Neural cell (in vitro differentiated cells): ENCODE data around the gene CRPPA. TPM values are rescaled to one million over a fixed set of nuclear protein-coding genes. Genes with fewer than 3 reads are reported as not detected.
A peak's percentile ranks its signal among the peaks of the same experiment; 100 is the strongest.

Experiments
- H2AFZ ChIP-seq: fragments of 200-600, 300-800 bp; sonication (generic), shearing (Covaris generic); 2 replicates; pipeline ENCODE4 v1.6.0; 2014; ENCODE audit warnings: low read depth, mild to moderate bottlenecking, antibody characterized with exemption, low read length, moderate library complexity
- H3F3A ChIP-seq: fragments of 200-600 bp; shearing (Covaris generic); 2 replicates; pipeline ENCODE4 v1.6.1; 2016; ENCODE audit warnings: mild to moderate bottlenecking, moderate library complexity, mixed read lengths, antibody characterized with exemption, low read length; ENCODE audit not compliant: insufficient read depth, poor library complexity, severe bottlenecking
- H3K27ac ChIP-seq: fragments of 200-600, 300-800 bp; sonication (generic), shearing (Covaris generic); 2 replicates; pipeline ENCODE4 v1.5.1; 2014; ENCODE audit warnings: mild to moderate bottlenecking, low read length, moderate library complexity
- H3K27me3 ChIP-seq: fragments of 300-800, 200-600 bp; sonication (generic), shearing (Covaris generic); 2 replicates; pipeline ENCODE4 v1.6.0; 2014; ENCODE audit warnings: mild to moderate bottlenecking, low read depth, low read length, moderate library complexity; ENCODE audit not compliant: insufficient read depth
- H3K36me3 ChIP-seq: fragments of 300-800, 200-600 bp; sonication (generic), shearing (Covaris generic); 2 replicates; pipeline ENCODE4 v1.5.1; 2014; ENCODE audit warnings: mild to moderate bottlenecking, antibody characterized with exemption, low read length, moderate library complexity; ENCODE audit not compliant: insufficient read depth
- H3K4me2 ChIP-seq: fragments of 300-800, 200-600 bp; sonication (generic), shearing (Covaris generic); 2 replicates; pipeline ENCODE4 v1.6.0; 2014; ENCODE audit warnings: mild to moderate bottlenecking, low read length
- H3K4me3 ChIP-seq: fragments of 300-800, 200-600 bp; sonication (generic), shearing (Covaris generic); 2 replicates; pipeline ENCODE4 v1.5.1; 2014; ENCODE audit warnings: mild to moderate bottlenecking, low read length, moderate library complexity
- H3K79me2 ChIP-seq: fragments of 200-600 bp; shearing (Covaris generic); replicated peaks from 2 replicates; pipeline ENCODE4 v1.6.0; 2014; ENCODE audit warnings: mild to moderate bottlenecking, low read length, moderate library complexity; ENCODE audit not compliant: insufficient read depth
- H3K9ac ChIP-seq: fragments of 300-800, 200-600 bp; sonication (generic), shearing (Covaris generic); 2 replicates; pipeline ENCODE4 v1.6.1; 2016; ENCODE audit warnings: mild to moderate bottlenecking, low read length, mixed read lengths
- H3K9me2 ChIP-seq: fragments of 200-600 bp; shearing (Covaris generic); 2 replicates; pipeline ENCODE4 v1.6.1; 2016; ENCODE audit warnings: mild to moderate bottlenecking, low read length, mixed read lengths; ENCODE audit not compliant: insufficient read depth
- H3K9me3 ChIP-seq: fragments of 200-600, 300-800 bp; sonication (generic), shearing (Covaris generic); 2 replicates; pipeline ENCODE4 v1.6.1; 2016; ENCODE audit warnings: mild to moderate bottlenecking, mixed run types, low read length, moderate library complexity, mixed read lengths
- H4K20me1 ChIP-seq: fragments of 200-600 bp; shearing (Covaris generic); 2 replicates; pipeline ENCODE4 v1.6.1; 2016; ENCODE audit warnings: mild to moderate bottlenecking, mixed run types; ENCODE audit not compliant: insufficient read depth
- CTCF ChIP-seq: fragments of 450-650 bp; IDR thresholded peaks from 2 replicates; pipeline ENCODE4 v1.5.1; 2014; ENCODE audit warnings: antibody characterized with exemption, mild to moderate bottlenecking, moderate library complexity; ENCODE audit not compliant: poor library complexity, severe bottlenecking
- EP300 ChIP-seq: fragments of 450-650 bp; conservative IDR thresholded peaks from 2 replicates; pipeline ENCODE4 v1.6.1; 2014; ENCODE audit warnings: antibody characterized with exemption, mild to moderate bottlenecking, moderate library complexity; ENCODE audit not compliant: poor library complexity, severe bottlenecking
- EZH2 ChIP-seq: fragments of 200-600, 300-800 bp; shearing (Covaris generic), sonication (generic); IDR thresholded peaks from 2 replicates; pipeline ENCODE4 v1.6.1; 2014; ENCODE audit warnings: antibody characterized with exemption, low read length, borderline replicate concordance, mild to moderate bottlenecking; ENCODE audit not compliant: insufficient read depth, poor library complexity, severe bottlenecking
- MXI1 ChIP-seq: fragments of 450-650 bp; conservative IDR thresholded peaks from 2 replicates; pipeline ENCODE4 v1.6.1; 2014; ENCODE audit warnings: antibody characterized with exemption, mild to moderate bottlenecking; ENCODE audit not compliant: poor library complexity, severe bottlenecking
- POLR2AphosphoS5 ChIP-seq: IDR thresholded peaks from 2 replicates; pipeline ENCODE4 v1.6.1; 2012
- RAD21 ChIP-seq: fragments of 450-650 bp; conservative IDR thresholded peaks from 2 replicates; pipeline ENCODE4 v1.6.1; 2014; ENCODE audit warnings: antibody characterized with exemption, mild to moderate bottlenecking, moderate library complexity
- SMC3 ChIP-seq: fragments of 450-650 bp; conservative IDR thresholded peaks from 2 replicates; pipeline ENCODE4 v1.6.1; 2014; ENCODE audit warnings: antibody characterized with exemption, mild to moderate bottlenecking, moderate library complexity; ENCODE audit not compliant: poor library complexity
- TAF1 ChIP-seq: IDR thresholded peaks from 2 replicates; pipeline ENCODE4 v1.6.1; 2012; ENCODE audit warnings: low read depth
- polyA plus RNA-seq: library from polyadenylated mRNA; depleted of rRNA; stranded (reverse); fragments of >200 nt; gene quantifications from 2 replicates; pipeline ENCODE4 v1.2.3, GENCODE V29; 2014
- TF ChIP-seq, protein P1 (sequence below): IDR thresholded peaks from 2 replicates; pipeline ENCODE4 v1.6.1; 2012; ENCODE audit warnings: borderline replicate concordance

Gene CRPPA
- polyA plus RNA-seq, 1 donor from 2014 or later: 0.05 TPM

- TF ChIP-seq EZH2: no peak
- no peak for TF ChIP-seq TAF1
- no peak for TF ChIP-seq POLR2AphosphoS5
Observed at GRCh38 chr7:16432425-16432731, 11.0 kb upstream of the CRPPA start (continued).

DNA sequence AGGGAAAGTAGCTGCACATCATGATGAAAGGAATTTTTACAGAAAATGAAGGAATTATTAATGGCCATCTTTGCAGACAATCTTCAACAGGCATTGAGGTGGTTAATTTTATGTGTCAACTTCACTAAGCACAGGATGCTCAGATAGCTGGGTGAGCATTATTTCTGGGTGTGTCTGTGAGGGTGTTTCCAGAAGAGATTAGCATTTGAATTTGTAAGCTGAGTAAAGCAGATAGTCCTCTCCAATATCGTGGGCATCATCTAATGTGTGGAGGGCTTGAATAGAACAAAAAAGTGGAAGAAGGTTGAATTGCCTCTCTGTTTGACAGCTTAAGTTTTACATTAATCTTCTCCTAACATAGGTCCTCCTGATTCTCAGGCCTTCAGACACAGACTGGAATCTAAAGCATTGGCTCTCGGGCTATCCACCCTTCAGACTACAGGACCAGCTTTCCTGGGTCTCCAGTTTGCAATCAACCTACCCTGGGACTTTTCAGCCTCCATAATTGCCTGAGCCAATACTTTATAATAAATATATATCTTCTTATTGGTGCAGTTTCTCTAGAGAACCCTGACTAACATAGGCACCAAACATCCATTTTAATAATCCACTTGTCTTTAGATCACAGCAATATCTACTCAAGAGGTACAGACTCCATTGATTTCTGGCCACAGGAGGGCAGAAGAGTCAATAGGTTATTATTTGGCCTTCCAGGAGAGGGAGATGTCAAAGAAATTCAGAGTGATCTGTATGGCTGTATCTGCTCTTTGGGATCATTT lies 10.5 kb upstream of the CRPPA start:
- Histone ChIP-seq H2AFZ (no peak overlapping the region), H3K4me2 (no peak overlapping the region), H3K9ac (no peak overlapping the region), H3K36me3 (no peaks in the 10 kb centered on the region), H3K79me2 (no peaks in the 10 kb centered on the region), H3F3A (no peaks in the 10 kb centered on the region), H4K20me1 (no peaks in the 10 kb centered on the region), H3K9me3 (no peaks in the 10 kb centered on the region), H3K9me2 (no peaks in the 10 kb centered on the region), H3K27me3 (no peaks in the 10 kb centered on the region), H3K27ac (no peak overlapping the region), H3K4me3 (no peak overlapping the region)
- TF ChIP-seq EZH2 (no peak), RAD21 (peak; percentile 28)

GRCh38 chr7:16430133-16430532 lies 8.8 kb upstream of the CRPPA start:
- no peaks in the 10 kb centered on the region for H3K79me2 ChIP-seq
- no peaks in the 10 kb centered on the region for H4K20me1 ChIP-seq
- TF ChIP-seq EP300 (no peak), CTCF (no peak)
- H3K4me2 ChIP-seq: no peak overlapping the region
- H3K27me3 ChIP-seq: no peaks in the 10 kb centered on the region
- no peak overlapping the region for H3K4me3 ChIP-seq
- no peaks in the 10 kb centered on the region for H3K36me3 ChIP-seq
- H3K27ac ChIP-seq: no peak overlapping the region
- no peaks in the 10 kb centered on the region for H3F3A ChIP-seq
- no peaks in the 10 kb centered on the region for H3K9me2 ChIP-seq
- H3K9me3 ChIP-seq: no peaks in the 10 kb centered on the region
- no peak overlapping the region for H2AFZ ChIP-seq
- no peak overlapping the region for H3K9ac ChIP-seq

DNA sequence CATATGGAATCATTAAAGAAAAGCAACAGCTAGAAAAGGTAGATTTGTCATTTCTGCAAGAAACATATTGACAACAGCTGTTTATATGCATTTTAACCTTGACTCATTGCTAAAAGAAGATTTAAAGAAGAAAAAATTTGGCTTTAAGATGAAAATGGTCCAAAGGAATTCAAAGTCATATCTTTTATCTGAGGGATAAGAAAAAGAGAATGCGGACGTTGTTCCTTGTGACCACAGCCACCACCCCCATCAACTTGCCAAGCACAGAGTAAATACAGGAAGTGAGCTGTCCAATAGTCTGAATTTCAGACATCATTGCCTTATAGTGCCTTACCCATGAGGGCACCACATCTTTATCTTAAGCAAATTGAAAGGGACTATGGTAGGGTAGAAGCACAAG lies 7.3 kb upstream of the CRPPA start:
- Histone ChIP-seq H3K9ac (no peak overlapping the region), H3K4me3 (no peak overlapping the region), H3F3A (no peaks in the 10 kb centered on the region), H3K79me2 (no peaks in the 10 kb centered on the region), H2AFZ (no peak overlapping the region), H3K9me3 (no peaks in the 10 kb centered on the region), H3K9me2 (no peaks in the 10 kb centered on the region), H4K20me1 (no peaks in the 10 kb centered on the region), H3K36me3 (no peaks in the 10 kb centered on the region), H3K4me2 (no peak overlapping the region), H3K27me3 (no peaks in the 10 kb centered on the region), H3K27ac (no peak overlapping the region)
- TF ChIP-seq SMC3 (no peak), RAD21 (no peak), CTCF (no peak), EZH2 (no peak), EP300 (no peak), TAF1 (no peak), POLR2AphosphoS5 (no peak), MXI1 (no peak)
- TF ChIP-seq, protein P1, sequence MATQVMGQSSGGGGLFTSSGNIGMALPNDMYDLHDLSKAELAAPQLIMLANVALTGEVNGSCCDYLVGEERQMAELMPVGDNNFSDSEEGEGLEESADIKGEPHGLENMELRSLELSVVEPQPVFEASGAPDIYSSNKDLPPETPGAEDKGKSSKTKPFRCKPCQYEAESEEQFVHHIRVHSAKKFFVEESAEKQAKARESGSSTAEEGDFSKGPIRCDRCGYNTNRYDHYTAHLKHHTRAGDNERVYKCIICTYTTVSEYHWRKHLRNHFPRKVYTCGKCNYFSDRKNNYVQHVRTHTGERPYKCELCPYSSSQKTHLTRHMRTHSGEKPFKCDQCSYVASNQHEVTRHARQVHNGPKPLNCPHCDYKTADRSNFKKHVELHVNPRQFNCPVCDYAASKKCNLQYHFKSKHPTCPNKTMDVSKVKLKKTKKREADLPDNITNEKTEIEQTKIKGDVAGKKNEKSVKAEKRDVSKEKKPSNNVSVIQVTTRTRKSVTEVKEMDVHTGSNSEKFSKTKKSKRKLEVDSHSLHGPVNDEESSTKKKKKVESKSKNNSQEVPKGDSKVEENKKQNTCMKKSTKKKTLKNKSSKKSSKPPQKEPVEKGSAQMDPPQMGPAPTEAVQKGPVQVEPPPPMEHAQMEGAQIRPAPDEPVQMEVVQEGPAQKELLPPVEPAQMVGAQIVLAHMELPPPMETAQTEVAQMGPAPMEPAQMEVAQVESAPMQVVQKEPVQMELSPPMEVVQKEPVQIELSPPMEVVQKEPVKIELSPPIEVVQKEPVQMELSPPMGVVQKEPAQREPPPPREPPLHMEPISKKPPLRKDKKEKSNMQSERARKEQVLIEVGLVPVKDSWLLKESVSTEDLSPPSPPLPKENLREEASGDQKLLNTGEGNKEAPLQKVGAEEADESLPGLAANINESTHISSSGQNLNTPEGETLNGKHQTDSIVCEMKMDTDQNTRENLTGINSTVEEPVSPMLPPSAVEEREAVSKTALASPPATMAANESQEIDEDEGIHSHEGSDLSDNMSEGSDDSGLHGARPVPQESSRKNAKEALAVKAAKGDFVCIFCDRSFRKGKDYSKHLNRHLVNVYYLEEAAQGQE: no peak
